Pancreas (tissue), 10 donors: ENCODE results near the gene KLHL12. TPM values are rescaled to one million over a fixed set of nuclear protein-coding genes. Genes with fewer than 3 reads are reported as not detected.

Experiments used
- ATAC-seq, 4 donors: fragments of 200-7000 bp; cut with Tn5 transposase; one replicate each; pipeline versions ENCODE4 v1.8.0 to v1.9.1; 2020; ENCODE audit warnings: mild to moderate bottlenecking in 4 of 4, moderate library complexity in 4 of 4
- DNase-seq, 6 donors: peaks; one replicate each; pipeline ENCODE4 v3.0.0-alpha.2; 2020
- FAIRE-seq: peaks from 2 replicates; lab custom pipeline; 2012; peaks lifted over from hg19 to GRCh38; lab: Jason Lieb, UNC
- H3K27ac ChIP-seq, 4 donors: fragments of 200-600 bp; sonication (generic); 1 replicate in 3 of 4; 2 replicates in 1 of 4; pipeline versions ENCODE4 v1.5.0 to v1.8.0; 2020
- H3K27me3 ChIP-seq, 4 donors: fragments of 200-600 bp; one replicate each; pipeline ENCODE4 v1.8.0; 2021
- H3K36me3 ChIP-seq, 3 donors: fragments of 200-600 bp; sonication (generic) in 1 of 3; one replicate each; pipeline versions ENCODE4 v1.5.0 to v1.8.0; 2020 to 2021
- H3K4me1 ChIP-seq, 3 donors: fragments of 200-600 bp; one replicate each; pipeline ENCODE4 v1.8.0; 2021
- H3K4me3 ChIP-seq, 4 donors: fragments of 200-600 bp; sonication (generic) in 2 of 4; one replicate each; pipeline versions ENCODE4 v1.5.0 to v1.8.0; 2020 to 2021
- H3K9me3 ChIP-seq, 4 donors: fragments of 200-600 bp; one replicate each; pipeline ENCODE4 v1.8.0; 2021
- whole genome bisulfite sequencing, 2 donors: extraction: QIAGEN DNeasy Blood & Tissue Kit; methylation state at CpG; one replicate each; pipeline ENCODE4 v1.1.7; 2013; 5-methylcytosine and 5-hydroxymethylcytosine counted together
- intact Hi-C, 3 donors: fragments of 100-400 bp; cut with DNase I; formaldehyde crosslinking; loops; one replicate each; pipeline versions ENCODE4 v1.11.1 to v1.14.2; 2022
- polyA plus RNA-seq, 2 donors: library from polyadenylated mRNA; stranded (reverse); fragments of 200-250 nt; gene quantifications; one replicate each; pipeline ENCODE4 v1.2.3, GENCODE V29; 2013
- total RNA-seq, 6 donors: library from RNA; stranded (reverse); fragmentation: NEBNext Ultra II Directional in 4 of 6; extraction: Animal tissue kit (Norgen Biotek cat#: 25700) in 4 of 6; gene quantifications; one replicate each; pipeline versions ENCODE4 v1.2.1 to v1.2.4, GENCODE V29; 2021 to 2023
- TF ChIP-seq, protein P1 (sequence below), 4 donors: fragments of 200-600 bp; sonication (generic) in 3 of 4; IDR thresholded peaks; one replicate each; pipeline versions ENCODE4 v1.5.0 to v1.8.0; 2021; ENCODE audit warnings: antibody characterized with exemption in 4 of 4
- donor health status: healthy with polysubstance abuse.
- donor health status: DM: no; HTN: no; CAD: no; lungs with moderate emphysema.
- donor health status: DM: no; HTN: no; CAD: no.
- donor health status: control.
- donor health status: control.
- donor health status: Bipolar disorder and iron deficiency.
- donor health status: DM: yes; HTN: yes; CAD: no.
- donor health status: DM: no; HTN: no; CAD: no.
- donor health status: DM: no; HTN: no; CAD: no.
- donor health status: DM: yes; HTN: yes; CAD: no.

KLHL12 gene
- total and polyA plus RNA-seq, 8 donors: 8.2 to 17.8 (median 11.7) TPM

DNA sequence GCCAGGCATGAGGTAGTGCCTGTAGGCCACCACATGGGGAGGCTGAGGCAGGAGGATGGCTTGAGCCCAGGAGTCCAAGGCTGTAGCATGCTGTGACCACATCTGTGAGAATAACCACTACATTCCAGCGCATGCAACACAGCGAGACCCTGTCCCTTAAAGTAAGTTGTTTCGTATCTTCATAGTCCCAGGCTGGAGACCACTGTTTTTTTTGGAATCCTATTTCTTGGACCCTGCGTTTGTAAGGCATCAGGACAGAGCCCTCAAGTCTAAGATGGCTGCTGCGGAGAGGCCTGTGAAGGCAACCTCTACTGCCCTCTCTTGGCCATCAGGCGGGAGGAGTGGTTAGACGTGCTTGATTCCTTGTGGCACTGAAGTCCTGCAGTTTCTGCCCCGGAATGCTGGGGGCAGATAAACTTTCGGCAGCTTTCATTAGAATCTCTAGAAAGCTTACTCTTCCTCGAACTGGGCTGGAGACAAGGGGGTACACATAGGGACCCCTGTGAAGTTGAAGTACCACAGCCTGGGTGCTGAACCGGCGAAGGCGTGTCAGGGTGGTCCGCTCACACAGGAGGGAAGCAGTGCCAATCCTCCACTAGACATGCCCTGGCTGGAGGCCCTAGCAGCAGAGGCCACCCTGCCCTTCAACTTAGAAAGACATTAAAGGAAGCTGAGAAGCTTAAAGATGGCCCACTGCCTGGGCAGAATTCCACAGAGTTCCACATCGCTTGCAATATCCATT lies 74.7 kb downstream of the KLHL12 start:
- ATAC-seq: peak; percentile 64 to 85 (median 76)
- no peak overlapping the region for H3K4me3 ChIP-seq
- WGBS, 2 donors: 63 to 64% methylated on average over 15 of the region's 15 CpGs
- TF ChIP-seq, protein P1, sequence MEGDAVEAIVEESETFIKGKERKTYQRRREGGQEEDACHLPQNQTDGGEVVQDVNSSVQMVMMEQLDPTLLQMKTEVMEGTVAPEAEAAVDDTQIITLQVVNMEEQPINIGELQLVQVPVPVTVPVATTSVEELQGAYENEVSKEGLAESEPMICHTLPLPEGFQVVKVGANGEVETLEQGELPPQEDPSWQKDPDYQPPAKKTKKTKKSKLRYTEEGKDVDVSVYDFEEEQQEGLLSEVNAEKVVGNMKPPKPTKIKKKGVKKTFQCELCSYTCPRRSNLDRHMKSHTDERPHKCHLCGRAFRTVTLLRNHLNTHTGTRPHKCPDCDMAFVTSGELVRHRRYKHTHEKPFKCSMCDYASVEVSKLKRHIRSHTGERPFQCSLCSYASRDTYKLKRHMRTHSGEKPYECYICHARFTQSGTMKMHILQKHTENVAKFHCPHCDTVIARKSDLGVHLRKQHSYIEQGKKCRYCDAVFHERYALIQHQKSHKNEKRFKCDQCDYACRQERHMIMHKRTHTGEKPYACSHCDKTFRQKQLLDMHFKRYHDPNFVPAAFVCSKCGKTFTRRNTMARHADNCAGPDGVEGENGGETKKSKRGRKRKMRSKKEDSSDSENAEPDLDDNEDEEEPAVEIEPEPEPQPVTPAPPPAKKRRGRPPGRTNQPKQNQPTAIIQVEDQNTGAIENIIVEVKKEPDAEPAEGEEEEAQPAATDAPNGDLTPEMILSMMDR (IDR thresholded peaks at IDR 0.05): no peak
- FAIRE-seq: no peak
- DNase-seq: peak in 2 of 6 donors; percentile 37 to 41
- H3K9me3 ChIP-seq: no peaks in the 10 kb centered on the region
- intact Hi-C loops: no loop called here
- H3K27me3 ChIP-seq: no peaks in the 10 kb centered on the region
- no peak overlapping the region for H3K27ac ChIP-seq
- no peaks in the 10 kb centered on the region for H3K36me3 ChIP-seq
- no peaks in the 10 kb centered on the region for H3K4me1 ChIP-seq

DNA sequence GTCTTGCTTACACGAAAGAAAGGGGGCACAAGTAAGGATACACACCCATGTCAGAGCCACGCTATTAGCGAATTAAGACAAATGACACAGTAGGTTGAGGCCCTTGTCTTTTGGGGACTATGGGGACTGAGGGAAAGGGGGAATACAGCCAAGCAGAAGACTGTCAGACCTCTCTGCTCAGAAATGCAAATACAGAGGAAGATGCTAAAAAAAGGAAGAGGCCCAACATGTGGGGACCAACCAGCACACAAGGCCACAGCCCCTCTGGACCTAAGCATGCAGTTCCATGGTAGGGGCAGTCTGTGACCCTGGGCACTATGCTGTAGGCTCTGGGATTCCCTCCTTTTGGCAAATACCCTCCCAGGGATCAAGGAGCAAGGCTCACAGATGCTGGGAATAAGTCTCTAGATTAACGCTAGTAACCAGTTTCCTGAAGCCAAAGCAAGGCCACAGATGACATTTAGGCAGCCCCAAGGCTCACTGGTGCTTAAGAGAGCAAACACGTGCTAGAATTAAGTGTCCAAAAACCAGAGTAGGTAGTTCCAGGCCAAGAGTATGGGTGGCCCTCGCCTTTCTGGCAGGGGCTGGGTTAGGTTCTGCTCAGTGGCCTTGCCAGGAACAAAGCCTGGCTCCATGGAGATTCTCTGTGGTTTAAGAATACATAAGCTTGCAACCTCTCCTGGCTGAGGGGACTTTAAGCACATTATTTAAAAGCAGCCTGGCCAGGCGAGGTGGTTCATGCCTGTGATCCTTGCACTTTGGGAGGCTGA lies 76.3 kb downstream of the KLHL12 start:
- H3K4me3 ChIP-seq: no peak overlapping the region
- 84 to 90% methylated on average over 7 of the region's 7 CpGs for WGBS, 2 donors
- no peaks in the 10 kb centered on the region for H3K4me1 ChIP-seq
- ATAC-seq (peak in 1 of 4 donors; percentile 46), FAIRE-seq (no peak), DNase-seq (no peak)
- H3K27me3 ChIP-seq: no peaks in the 10 kb centered on the region
- H3K9me3 ChIP-seq: no peaks in the 10 kb centered on the region
- no peaks in the 10 kb centered on the region for H3K36me3 ChIP-seq
- intact Hi-C loops: no loop called here
- TF ChIP-seq, protein P1 (IDR thresholded peaks at IDR 0.05): no peak
- no peak overlapping the region for H3K27ac ChIP-seq

DNA sequence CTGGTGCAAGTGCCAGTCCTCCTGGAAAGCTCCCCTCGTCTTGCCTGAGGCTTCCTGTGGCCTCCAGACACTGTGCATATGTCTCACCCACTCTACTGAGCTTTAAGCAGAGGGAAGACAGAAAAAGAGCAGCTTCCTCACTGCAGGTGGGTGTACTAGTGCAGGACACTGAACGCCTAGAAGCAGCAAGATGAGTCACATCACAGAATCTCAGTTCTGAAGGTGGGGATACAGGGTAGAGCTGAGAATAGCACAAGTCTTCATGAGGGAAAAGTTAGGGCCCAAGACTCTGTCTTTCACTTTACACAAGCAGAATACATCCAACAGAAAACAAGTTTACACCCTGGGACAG lies 78.9 kb downstream of the KLHL12 start:
- H3K9me3 ChIP-seq: no peaks in the 10 kb centered on the region
- intact Hi-C loops: no loop called here
- H3K27me3 ChIP-seq: no peaks in the 10 kb centered on the region
- H3K4me1 ChIP-seq: no peaks in the 10 kb centered on the region
- TF ChIP-seq, protein P1 (IDR thresholded peaks at IDR 0.05): no peak
- 43 to 65% methylated on average over 2 of the region's 2 CpGs for WGBS, 2 donors
- H3K27ac ChIP-seq: no peak overlapping the region
- DNase-seq (no peak), ATAC-seq (no peak), FAIRE-seq (no peak)
- no peak overlapping the region for H3K4me3 ChIP-seq
- no peaks in the 10 kb centered on the region for H3K36me3 ChIP-seq

DNA sequence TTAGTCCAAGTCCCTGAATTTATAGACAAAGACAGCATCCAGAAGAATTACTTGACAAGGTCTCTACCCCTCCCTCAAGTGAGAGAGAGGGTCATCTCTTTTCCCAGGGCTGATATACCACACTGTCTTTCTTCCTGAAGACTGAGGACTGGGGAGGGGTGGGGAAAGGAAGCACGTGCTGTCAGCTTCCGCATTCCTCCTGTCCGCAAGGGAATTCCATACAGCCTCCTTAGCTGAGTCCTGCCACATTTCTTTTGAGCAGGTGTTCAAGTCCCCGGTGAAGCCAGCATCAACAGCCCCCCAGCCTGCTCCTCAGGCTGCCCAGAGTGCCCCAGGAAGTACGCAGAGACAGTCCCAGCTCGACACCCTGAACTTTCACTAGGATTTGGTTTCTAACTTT lies 82.1 kb downstream of the KLHL12 start:
- Histone ChIP-seq H3K4me1 (no peaks in the 10 kb centered on the region), H3K27me3 (no peaks in the 10 kb centered on the region), H3K27ac (no peak overlapping the region), H3K9me3 (no peaks in the 10 kb centered on the region), H3K4me3 (no peak overlapping the region), H3K36me3 (no peaks in the 10 kb centered on the region)
- no peak for FAIRE-seq
- WGBS, 2 donors: 55% methylated on average over 6 of the region's 6 CpGs
- TF ChIP-seq, protein P1 (IDR thresholded peaks at IDR 0.05): no peak
- ATAC-seq: no peak
- intact Hi-C loops: no loop called here
- no peak for DNase-seq

DNA sequence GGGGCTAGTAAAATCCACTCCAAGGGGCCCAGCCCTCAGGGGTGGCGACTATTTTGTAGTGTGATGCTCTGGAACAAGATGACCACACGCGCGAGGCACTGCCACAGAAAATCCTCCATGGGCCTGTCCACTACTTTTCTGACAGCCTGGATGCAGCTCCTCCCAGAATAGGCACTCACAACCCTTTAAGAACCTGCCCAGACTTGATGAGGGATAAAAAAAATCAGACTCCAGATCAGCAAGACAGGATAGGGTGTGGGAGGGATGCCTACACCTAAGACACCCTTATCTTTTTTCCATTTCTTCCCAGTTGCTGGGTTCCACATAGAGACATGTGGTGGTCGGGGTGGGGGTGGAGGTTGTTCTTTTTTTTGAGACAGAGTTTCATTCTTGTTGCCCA lies 82.8 kb downstream of the KLHL12 start:
- H3K27ac ChIP-seq: no peak overlapping the region
- 86 to 91% methylated on average over 5 of the region's 5 CpGs for WGBS, 2 donors
- DNase-seq (no peak), FAIRE-seq (no peak), ATAC-seq (no peak)
- no peak overlapping the region for H3K4me3 ChIP-seq
- H3K4me1 ChIP-seq: no peaks in the 10 kb centered on the region
- H3K27me3 ChIP-seq: no peaks in the 10 kb centered on the region
- H3K36me3 ChIP-seq: no peaks in the 10 kb centered on the region
- no peaks in the 10 kb centered on the region for H3K9me3 ChIP-seq
- intact Hi-C loops: no loop called here
- TF ChIP-seq, protein P1 (IDR thresholded peaks at IDR 0.05): no peak
